Right lobe of liver (tissue), 6 donors: Measurements from ENCODE around the gene NRM. TPM values are rescaled to one million over a fixed set of nuclear protein-coding genes. Genes with fewer than 3 reads are reported as not detected.

Experiments
- ATAC-seq, 4 donors: fragments of 200-7000 bp; cut with Tn5 transposase; one replicate each; pipeline ENCODE4 v1.9.1; 2020; ENCODE audit warnings: mild to moderate bottlenecking in 4 of 4, moderate library complexity in 4 of 4
- DNase-seq, 3 donors: peaks; one replicate each; pipeline ENCODE4 v3.0.0-alpha.2; 2020
- H3K27ac ChIP-seq, 3 donors: fragments of 200-600 bp; one replicate each; pipeline ENCODE4 v1.8.0; 2022
- H3K27me3 ChIP-seq, 2 donors: fragments of 200-600 bp; one replicate each; pipeline ENCODE4 v1.8.0; 2022
- H3K36me3 ChIP-seq, 4 donors: fragments of 200-600 bp; sonication (generic) in 1 of 4; one replicate each; pipeline versions ENCODE4 v1.5.1 to v1.8.0; 2017 to 2022; ENCODE audit warnings: control low read depth in 1 of 4
- H3K4me1 ChIP-seq, 4 donors: fragments of 200-600 bp; sonication (generic) in 1 of 4; one replicate each; pipeline versions ENCODE4 v1.5.1 to v1.8.0; 2017 to 2022; ENCODE audit warnings: control low read depth in 1 of 4
- H3K4me3 ChIP-seq, 3 donors: fragments of 200-600 bp; one replicate each; pipeline ENCODE4 v1.8.0; 2022
- H3K9me3 ChIP-seq, 4 donors: fragments of 200-600 bp; sonication (generic) in 1 of 4; one replicate each; pipeline versions ENCODE4 v1.5.1 to v1.8.0; 2017 to 2022; ENCODE audit warnings: control low read depth in 1 of 4
- POLR2A ChIP-seq: fragments of 450-650 bp; IDR thresholded peaks from one replicate; pipeline ENCODE4 v1.6.1; 2017; ENCODE audit warnings: antibody characterized with exemption, mild to moderate bottlenecking
- WGBS: methylation state at CpG from one replicate; pipeline ENCODE4 v1.1.6; 2018; ENCODE audit warnings: low coverage, low lambda C conversion rate; ENCODE audit not compliant: insufficient coverage; ENCODE audit errors: missing lambda C conversion rate; 5-methylcytosine and 5-hydroxymethylcytosine counted together
- intact Hi-C, 2 donors: fragments of 100-400 bp; cut with DNase I; formaldehyde crosslinking; loops; one replicate each; pipeline versions ENCODE4 v1.11.2 to v1.14.1; 2022
- total RNA-seq, 6 experiments: library from RNA; depleted of rRNA in 2 of 6; stranded (reverse); fragments of >200 nt in 2 of 6; fragmentation: NEBNext Ultra II Directional in 3 of 6; extraction: Animal tissue kit (Norgen Biotek cat#: 25700) in 3 of 6; gene quantifications; one replicate each; pipeline versions ENCODE4 v1.1.0 to v1.2.4, GENCODE V29; 2016 to 2023
- TF ChIP-seq, protein P1 (sequence below), 4 donors: fragments of 200-600 bp in 3 of 4; fragments of 450-650 bp in 1 of 4; IDR thresholded peaks; one replicate each; pipeline versions ENCODE4 v1.5.1 to v1.8.0; 2016 to 2022; ENCODE audit warnings: antibody characterized with exemption in 4 of 4, mild to moderate bottlenecking in 2 of 4
- donor health status: DM: no; HTN: yes; CAD: no.
- donor health status: DM: no; HTN: no; CAD: no.
- donor health status: DM: no; HTN: no; CAD: no.
- donor health status: DM: no; HTN: yes; CAD: no.
- donor health status: DM: no; HTN: yes; CAD: no.

The NRM gene
- total RNA-seq, 6 experiments from 2014 or later: 1.2 to 2.7 (median 1.9) TPM

GRCh38 chr6:30703821-30704220 lies 13.0 kb upstream of the NRM start:
- no peak for ATAC-seq
- intact Hi-C loops: no loop called here
- no peak for DNase-seq
- Histone ChIP-seq H3K36me3 (no peaks in the 10 kb centered on the region), H3K4me3 (no peak overlapping the region), H3K27ac (no peak overlapping the region), H3K4me1 (peaks cover 0 to 23% (median 10%) of the 10 kb centered on the region in 4 donors), H3K27me3 (no peaks in the 10 kb centered on the region), H3K9me3 (no peaks in the 10 kb centered on the region)
- 95% methylated on average over 3 of the region's 4 CpGs for WGBS
- TF ChIP-seq, protein P1, sequence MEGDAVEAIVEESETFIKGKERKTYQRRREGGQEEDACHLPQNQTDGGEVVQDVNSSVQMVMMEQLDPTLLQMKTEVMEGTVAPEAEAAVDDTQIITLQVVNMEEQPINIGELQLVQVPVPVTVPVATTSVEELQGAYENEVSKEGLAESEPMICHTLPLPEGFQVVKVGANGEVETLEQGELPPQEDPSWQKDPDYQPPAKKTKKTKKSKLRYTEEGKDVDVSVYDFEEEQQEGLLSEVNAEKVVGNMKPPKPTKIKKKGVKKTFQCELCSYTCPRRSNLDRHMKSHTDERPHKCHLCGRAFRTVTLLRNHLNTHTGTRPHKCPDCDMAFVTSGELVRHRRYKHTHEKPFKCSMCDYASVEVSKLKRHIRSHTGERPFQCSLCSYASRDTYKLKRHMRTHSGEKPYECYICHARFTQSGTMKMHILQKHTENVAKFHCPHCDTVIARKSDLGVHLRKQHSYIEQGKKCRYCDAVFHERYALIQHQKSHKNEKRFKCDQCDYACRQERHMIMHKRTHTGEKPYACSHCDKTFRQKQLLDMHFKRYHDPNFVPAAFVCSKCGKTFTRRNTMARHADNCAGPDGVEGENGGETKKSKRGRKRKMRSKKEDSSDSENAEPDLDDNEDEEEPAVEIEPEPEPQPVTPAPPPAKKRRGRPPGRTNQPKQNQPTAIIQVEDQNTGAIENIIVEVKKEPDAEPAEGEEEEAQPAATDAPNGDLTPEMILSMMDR (IDR thresholded peaks at IDR 0.05): no peak
- TF ChIP-seq POLR2A: no peak

GRCh38 chr6:30703011-30703410 lies 12.2 kb upstream of the NRM start:
- Histone ChIP-seq H3K4me1 (peaks cover 0 to 21% (median 7%) of the 10 kb centered on the region in 4 donors), H3K9me3 (no peaks in the 10 kb centered on the region), H3K27me3 (no peaks in the 10 kb centered on the region), H3K4me3 (no peak overlapping the region), H3K27ac (no peak overlapping the region), H3K36me3 (no peaks in the 10 kb centered on the region)
- intact Hi-C loops: no loop called here
- DNase-seq: no peak
- 93% methylated on average over 7 of the region's 10 CpGs for WGBS
- TF ChIP-seq, protein P1 (IDR thresholded peaks at IDR 0.05): no peak
- TF ChIP-seq POLR2A: no peak
- no peak for ATAC-seq

DNA sequence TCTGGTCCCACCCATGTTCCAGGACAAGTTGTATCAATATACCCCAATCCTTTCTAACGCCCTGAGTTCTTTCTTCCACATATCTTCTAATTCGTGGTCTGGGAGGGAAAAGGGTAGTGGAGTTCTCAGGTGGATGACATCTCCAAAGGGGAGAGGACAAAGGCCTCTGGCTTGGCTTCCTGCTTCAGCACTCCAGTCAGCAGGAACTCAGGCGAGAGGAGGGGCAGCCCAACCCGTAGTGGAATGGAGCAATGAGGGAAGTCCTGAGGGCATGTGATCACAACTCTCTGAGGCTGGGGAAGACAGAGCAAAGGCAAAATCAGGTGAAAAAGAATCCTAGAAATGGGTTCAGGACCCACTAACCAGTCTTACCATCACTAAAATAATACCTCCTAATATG lies 9.6 kb upstream of the NRM start:
- peak; percentile 75 to 98 (median 96) for ATAC-seq
- Histone ChIP-seq H3K4me3 (no peak overlapping the region), H3K27me3 (no peaks in the 10 kb centered on the region), H3K4me1 (peaks cover 0 to 16% (median 5%) of the 10 kb centered on the region in 4 donors), H3K27ac (no peak overlapping the region), H3K9me3 (no peaks in the 10 kb centered on the region), H3K36me3 (no peaks in the 10 kb centered on the region)
- no peak for TF ChIP-seq POLR2A
- TF ChIP-seq, protein P1 (IDR thresholded peaks at IDR 0.05): no peak
- intact Hi-C loops: no loop called here
- peak; percentile 69 to 84 (median 79) for DNase-seq
- WGBS: 23% methylated on average over 4 of the region's 4 CpGs

DNA sequence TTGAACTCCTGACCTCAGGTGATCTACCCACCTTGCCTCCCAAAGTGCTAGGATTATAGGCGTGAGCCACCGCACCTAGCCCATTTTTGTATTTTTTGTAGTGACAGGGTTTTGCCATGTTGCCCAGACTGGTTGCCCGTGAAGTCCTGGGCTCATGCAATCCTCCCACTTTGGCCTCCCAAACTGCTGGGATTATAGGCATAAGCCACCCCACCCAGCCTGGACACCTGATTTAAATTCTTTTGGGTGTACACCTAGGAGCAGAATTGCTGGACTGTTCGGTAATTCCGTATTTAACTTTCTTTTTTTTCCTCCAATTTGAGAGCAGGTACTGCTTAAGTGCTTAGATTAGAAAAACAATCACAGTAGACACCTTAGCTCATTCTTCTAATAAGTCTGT lies 5.6 kb upstream of the NRM start:
- no peaks in the 10 kb centered on the region for H3K36me3 ChIP-seq
- DNase-seq (peak in 1 of 3 donors; percentile 1), ATAC-seq (no peak)
- WGBS: 96% methylated on average over 4 of the region's 5 CpGs
- H3K27ac ChIP-seq: no peak overlapping the region
- intact Hi-C loops: no loop called here
- H3K9me3 ChIP-seq: no peaks in the 10 kb centered on the region
- H3K4me1 ChIP-seq: peaks cover 0 to 27% (median 10%) of the 10 kb centered on the region in 4 donors
- TF ChIP-seq, protein P1 (IDR thresholded peaks at IDR 0.05): no peak
- TF ChIP-seq POLR2A: no peak
- no peak overlapping the region for H3K4me3 ChIP-seq
- H3K27me3 ChIP-seq: no peaks in the 10 kb centered on the region
